WI38 (cell line): Measurements from ENCODE around the gene TUB.

Source experiments
- H3K4me3 ChIP-seq: 2 replicates; pipeline ENCODE4 v1.5.1; 2011; ENCODE audit warnings: low read depth, mild to moderate bottlenecking, control low read depth, low read length
- TF ChIP-seq, protein P1 (sequence below): IDR thresholded peaks from 2 replicates; pipeline ENCODE4 v1.5.1; 2012; ENCODE audit warnings: low read depth, mild to moderate bottlenecking, control low read depth, low read length

TUB gene

GRCh38 chr11:8087185-8087584, 6.2 kb downstream of the TUB start:
- TF ChIP-seq, protein P1, sequence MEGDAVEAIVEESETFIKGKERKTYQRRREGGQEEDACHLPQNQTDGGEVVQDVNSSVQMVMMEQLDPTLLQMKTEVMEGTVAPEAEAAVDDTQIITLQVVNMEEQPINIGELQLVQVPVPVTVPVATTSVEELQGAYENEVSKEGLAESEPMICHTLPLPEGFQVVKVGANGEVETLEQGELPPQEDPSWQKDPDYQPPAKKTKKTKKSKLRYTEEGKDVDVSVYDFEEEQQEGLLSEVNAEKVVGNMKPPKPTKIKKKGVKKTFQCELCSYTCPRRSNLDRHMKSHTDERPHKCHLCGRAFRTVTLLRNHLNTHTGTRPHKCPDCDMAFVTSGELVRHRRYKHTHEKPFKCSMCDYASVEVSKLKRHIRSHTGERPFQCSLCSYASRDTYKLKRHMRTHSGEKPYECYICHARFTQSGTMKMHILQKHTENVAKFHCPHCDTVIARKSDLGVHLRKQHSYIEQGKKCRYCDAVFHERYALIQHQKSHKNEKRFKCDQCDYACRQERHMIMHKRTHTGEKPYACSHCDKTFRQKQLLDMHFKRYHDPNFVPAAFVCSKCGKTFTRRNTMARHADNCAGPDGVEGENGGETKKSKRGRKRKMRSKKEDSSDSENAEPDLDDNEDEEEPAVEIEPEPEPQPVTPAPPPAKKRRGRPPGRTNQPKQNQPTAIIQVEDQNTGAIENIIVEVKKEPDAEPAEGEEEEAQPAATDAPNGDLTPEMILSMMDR, result 0 out of 2 replicates have a peak, but pooled peaks have one; percentile 10
- no peak overlapping the region for H3K4me3 ChIP-seq

DNA sequence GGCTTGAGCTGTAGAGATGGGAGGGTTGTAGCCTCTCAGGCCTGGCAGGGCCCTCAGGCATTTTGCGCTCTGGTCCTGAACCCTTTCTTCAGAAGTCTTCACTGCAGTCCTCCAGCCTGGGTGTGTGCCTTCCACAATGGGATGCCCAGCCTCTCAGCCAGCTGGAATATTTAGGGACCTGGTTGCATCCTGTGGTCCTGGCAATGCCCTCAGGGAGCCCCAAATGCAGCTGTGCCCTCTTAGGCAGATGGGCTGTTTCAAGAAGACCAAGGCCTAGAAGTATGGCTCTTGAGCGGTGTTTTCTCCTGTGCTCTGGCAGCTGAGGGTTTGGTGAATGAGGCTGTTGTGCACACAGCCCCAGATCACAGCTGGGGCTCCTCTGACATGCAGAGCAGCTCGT, 6.7 kb downstream of the TUB start:
- TF ChIP-seq, protein P1, result no peak

GRCh38 chr11:8089791-8090510, 8.9 kb downstream of the TUB start:
- TF ChIP-seq, protein P1, result no peak
- no peak overlapping the region for H3K4me3 ChIP-seq

More for the DNA sequence above, 6.7 kb downstream of the TUB start:
- no peak overlapping the region for H3K4me3 ChIP-seq

DNA sequence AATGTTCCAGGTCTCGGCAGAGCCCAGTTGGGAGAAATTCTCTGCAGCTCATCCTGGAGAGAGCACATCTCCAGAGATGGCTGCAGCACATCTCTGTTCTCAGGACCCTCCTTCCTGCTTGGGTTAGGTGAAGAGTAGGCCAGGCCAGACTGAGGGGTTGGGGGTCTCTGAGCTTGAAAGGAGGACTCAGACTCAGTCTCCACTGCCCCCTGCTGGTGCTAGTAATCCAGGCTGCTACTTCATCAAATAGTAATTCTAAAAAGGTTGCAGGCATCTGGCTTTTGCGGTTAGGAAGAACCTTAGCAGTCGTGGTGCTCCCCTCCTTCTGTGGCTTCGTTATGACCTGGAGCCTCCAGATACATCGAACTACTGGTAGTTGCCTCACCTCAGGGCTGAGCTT, 9.7 kb downstream of the TUB start:
- H3K4me3 ChIP-seq, result no peak overlapping the region
- TF ChIP-seq, protein P1, result peak; percentile 59

DNA sequence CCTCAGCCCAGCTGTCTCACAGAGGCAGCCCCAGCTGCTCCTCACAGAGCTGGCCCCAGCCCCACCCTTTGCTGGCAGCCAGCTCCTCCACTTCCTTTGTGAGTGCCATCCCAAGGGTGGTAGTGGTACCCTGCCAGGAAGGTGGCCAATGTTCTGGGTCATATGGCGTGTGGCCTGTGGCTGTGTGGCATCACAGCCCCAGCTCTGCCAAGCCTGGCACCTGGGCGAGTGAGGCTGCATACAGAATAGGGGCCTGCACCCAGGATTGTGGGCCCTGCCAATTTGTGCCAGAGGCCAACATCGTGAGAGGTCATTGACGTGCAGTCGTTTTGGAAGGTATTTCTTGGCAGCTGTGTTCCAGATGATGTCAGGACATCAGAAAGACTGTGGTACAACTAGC, 10.7 kb downstream of the TUB start:
- no peak overlapping the region for H3K4me3 ChIP-seq
- TF ChIP-seq, protein P1, result no peak

GRCh38 chr11:8092587-8093424, 11.8 kb downstream of the TUB start:
- TF ChIP-seq, protein P1, result peak; percentile 72
- no peak overlapping the region for H3K4me3 ChIP-seq
